Measurements from ENCODE around the gene PPP4R4.

- TF ChIP-seq CTCF (IDR thresholded peaks at IDR 0.05; ENCODE audit: low read length) = no peak
- TF ChIP-seq EZH2 (IDR thresholded peaks at IDR 0.05; ENCODE audit: borderline replicate concordance, low read length) = no peak
Measured at GRCh38 chr14:94298130-94298529, 124.0 kb downstream of the PPP4R4 start.

Data from OCI-LY1 (cell line).